ENCODE data around the gene DUSP10. TPM values are rescaled to one million over a fixed set of nuclear protein-coding genes. Genes with fewer than 3 reads are reported as not detected.

DUSP10 gene
- total and polyA plus RNA-seq, 2 donors (not counting 1 experiment from before 2014, with no cell fraction given): 19.4 to 71.7 TPM

- TF ChIP-seq CTCF (conservative IDR thresholded peaks at IDR 0.05 in 1 of 2, IDR thresholded peaks at IDR 0.05 in 1 of 2; ENCODE audit: low read depth in 1 of 2, low read length in 2 of 2): no peak
- TF ChIP-seq EZH2 (IDR thresholded peaks at IDR 0.05; ENCODE audit: low read length, missing control alignments): no peak
- peaks cover 7% of the 10 kb centered on the region for H3K4me1 ChIP-seq (ENCODE audit: control insufficient read depth, extremely low read depth, insufficient read depth, low read length)
- H4K20me1 ChIP-seq (ENCODE audit: control insufficient read depth, extremely low read depth, insufficient read depth, low read length): no peaks in the 10 kb centered on the region
- H2AFZ ChIP-seq (ENCODE audit: low read length): no peak overlapping the region
- no peak overlapping the region for H3K4me3 ChIP-seq (replicated peaks in 1 of 4; ENCODE audit: control extremely low read depth in 1 of 4, insufficient read depth in 1 of 4, low read depth in 3 of 4, low read length in 4 of 4)
- H3K27me3 ChIP-seq (ENCODE audit: control insufficient read depth, insufficient read depth, low read length): no peaks in the 10 kb centered on the region
- H3K9ac ChIP-seq (ENCODE audit: insufficient read depth, low read length): no peak overlapping the region
- DNase-seq (ENCODE audit: low read depth in 2 of 2): no peak
- peaks cover 2% of the 10 kb centered on the region for H3K36me3 ChIP-seq (ENCODE audit: control insufficient read depth, insufficient read depth, low read length)
- H3K4me2 ChIP-seq (ENCODE audit: extremely low read depth, insufficient read depth, low read length): no peak overlapping the region
- H3K9me3 ChIP-seq (ENCODE audit: control insufficient read depth, insufficient read depth, low read depth, low read length): no peaks in the 10 kb centered on the region
- H3K79me2 ChIP-seq (ENCODE audit: control insufficient read depth, insufficient read depth, low read length): peaks cover 72% of the 10 kb centered on the region
- no peak overlapping the region for H3K27ac ChIP-seq (ENCODE audit: insufficient read depth, low read length)
Measured at GRCh38 chr1:221728037-221728505, 13.8 kb downstream of the DUSP10 start.

GRCh38 chr1:221727146-221728036 lies 14.5 kb downstream of the DUSP10 start:
- TF ChIP-seq CTCF (conservative IDR thresholded peaks at IDR 0.05 in 1 of 2, IDR thresholded peaks at IDR 0.05 in 1 of 2; ENCODE audit: low read depth in 1 of 2, low read length in 2 of 2): no peak
- no peak for TF ChIP-seq EZH2 (IDR thresholded peaks at IDR 0.05; ENCODE audit: low read length, missing control alignments)
- Histone ChIP-seq H3K4me1 (ENCODE audit: control insufficient read depth, extremely low read depth, insufficient read depth, low read length) (peaks cover 7% of the 10 kb centered on the region), H3K27me3 (ENCODE audit: control insufficient read depth, insufficient read depth, low read length) (no peaks in the 10 kb centered on the region), H3K9ac (ENCODE audit: insufficient read depth, low read length) (no peak overlapping the region), H3K36me3 (ENCODE audit: control insufficient read depth, insufficient read depth, low read length) (peaks cover 2% of the 10 kb centered on the region), H2AFZ (ENCODE audit: low read length) (no peak overlapping the region), H3K79me2 (ENCODE audit: control insufficient read depth, insufficient read depth, low read length) (peaks cover 72% of the 10 kb centered on the region), H4K20me1 (ENCODE audit: control insufficient read depth, extremely low read depth, insufficient read depth, low read length) (no peaks in the 10 kb centered on the region), H3K9me3 (ENCODE audit: control insufficient read depth, insufficient read depth, low read depth, low read length) (no peaks in the 10 kb centered on the region), H3K27ac (ENCODE audit: insufficient read depth, low read length) (no peak overlapping the region), H3K4me3 (replicated peaks in 1 of 4; ENCODE audit: control extremely low read depth in 1 of 4, insufficient read depth in 1 of 4, low read depth in 3 of 4, low read length in 4 of 4) (no peak overlapping the region), H3K4me2 (ENCODE audit: extremely low read depth, insufficient read depth, low read length) (no peak overlapping the region)
- DNase-seq (ENCODE audit: low read depth in 2 of 2): no peak

- H3K27me3 ChIP-seq (ENCODE audit: control insufficient read depth, insufficient read depth, low read length): no peaks in the 10 kb centered on the region
- peaks cover 2% of the 10 kb centered on the region for H3K36me3 ChIP-seq (ENCODE audit: control insufficient read depth, insufficient read depth, low read length)
- H3K79me2 ChIP-seq (ENCODE audit: control insufficient read depth, insufficient read depth, low read length): peaks cover 77% of the 10 kb centered on the region
- H3K9ac ChIP-seq (ENCODE audit: insufficient read depth, low read length): no peak overlapping the region
- DNase-seq (ENCODE audit: low read depth in 2 of 2): peak; percentile 51 to 67
- no peak overlapping the region for H3K4me3 ChIP-seq (replicated peaks in 1 of 4; ENCODE audit: control extremely low read depth in 1 of 4, insufficient read depth in 1 of 4, low read depth in 3 of 4, low read length in 4 of 4)
- no peak overlapping the region for H2AFZ ChIP-seq (ENCODE audit: low read length)
- H3K27ac ChIP-seq (ENCODE audit: insufficient read depth, low read length): no peak overlapping the region
- no peaks in the 10 kb centered on the region for H4K20me1 ChIP-seq (ENCODE audit: control insufficient read depth, extremely low read depth, insufficient read depth, low read length)
- H3K9me3 ChIP-seq (ENCODE audit: control insufficient read depth, insufficient read depth, low read depth, low read length): no peaks in the 10 kb centered on the region
- H3K4me2 ChIP-seq (ENCODE audit: extremely low read depth, insufficient read depth, low read length): peak overlapping the region; percentile 72
- TF ChIP-seq EZH2 (IDR thresholded peaks at IDR 0.05; ENCODE audit: low read length, missing control alignments) (no peak), CTCF (conservative IDR thresholded peaks at IDR 0.05 in 1 of 2, IDR thresholded peaks at IDR 0.05 in 1 of 2; ENCODE audit: low read depth in 1 of 2, low read length in 2 of 2) (no peak)
- H3K4me1 ChIP-seq (ENCODE audit: control insufficient read depth, extremely low read depth, insufficient read depth, low read length): peaks cover 7% of the 10 kb centered on the region
Measured at GRCh38 chr1:221725735-221726672, 15.9 kb downstream of the DUSP10 start.
